ACC112 (cell line): ENCODE results near the gene ZDHHC16.

Source experiments
- H2AFZ ChIP-seq: fragments of 200-600 bp; sonication (generic); one replicate; pipeline ENCODE4 v1.6.0; 2017; ENCODE audit warnings: antibody characterized with exemption, low read length; ENCODE audit not compliant: unreplicated experiment
- H3K27ac ChIP-seq: fragments of 200-600 bp; sonication (generic); 2 replicates; pipeline ENCODE4 v1.5.1; 2014; ENCODE audit warnings: low read depth, mild to moderate bottlenecking, antibody characterized with exemption, low read length, moderate library complexity
- H3K27me3 ChIP-seq: fragments of 200-600 bp; sonication (generic); 2 replicates; pipeline ENCODE4 v1.6.1; 2014; ENCODE audit warnings: mild to moderate bottlenecking, antibody characterized with exemption, low read length, moderate library complexity, mixed read lengths; ENCODE audit not compliant: insufficient read depth
- H3K36me3 ChIP-seq: fragments of 200-600 bp; sonication (generic); 2 replicates; pipeline ENCODE4 v1.6.1; 2016; ENCODE audit warnings: mild to moderate bottlenecking, antibody characterized with exemption, low read length, moderate library complexity, mixed read lengths; ENCODE audit not compliant: insufficient read depth
- H3K4me1 ChIP-seq: fragments of 200-600 bp; sonication (generic); one replicate; pipeline ENCODE4 v1.6.1; 2016; ENCODE audit warnings: low read length, mixed read lengths; ENCODE audit not compliant: insufficient read depth, unreplicated experiment, control insufficient read depth
- H3K4me3 ChIP-seq: fragments of 200-600 bp; sonication (generic); 2 replicates; pipeline ENCODE4 v1.5.1; 2014; ENCODE audit warnings: mild to moderate bottlenecking, low read depth, low read length
- H3K79me2 ChIP-seq: fragments of 200-600 bp; sonication (generic); one replicate; pipeline ENCODE4 v1.6.0; 2016; ENCODE audit warnings: low read length; ENCODE audit not compliant: control insufficient read depth, unreplicated experiment, insufficient read depth

ZDHHC16 gene

DNA sequence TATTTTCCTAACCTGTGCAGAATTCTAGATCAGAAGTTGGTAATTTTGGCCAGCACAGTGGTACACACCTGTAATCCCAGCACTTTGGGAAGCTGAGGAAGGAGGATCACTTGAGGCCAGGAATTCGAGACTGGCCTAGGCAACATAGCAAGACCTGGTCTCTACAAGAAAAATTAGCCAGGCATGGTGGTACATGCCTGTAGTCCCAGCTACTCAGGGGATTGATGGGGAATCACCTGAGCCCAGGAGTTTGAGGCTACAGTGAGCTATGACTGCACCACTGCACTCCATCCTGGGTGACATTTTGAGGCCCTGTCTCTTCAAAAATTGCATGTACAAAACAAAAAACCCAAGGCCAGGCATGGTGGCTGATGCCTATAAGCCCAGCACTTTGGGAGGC, 11.4 kb upstream of the ZDHHC16 start:
- Histone ChIP-seq H2AFZ (no peak overlapping the region), H3K27ac (peak overlapping the region; percentile 34; the same call in 1 of the 2 replicates), H3K79me2 (peaks cover 20% of the 10 kb centered on the region), H3K4me3 (no peak overlapping the region), H3K27me3 (no peaks in the 10 kb centered on the region), H3K36me3 (peaks cover 32% of the 10 kb centered on the region), H3K4me1 (peaks cover 5% of the 10 kb centered on the region)

DNA sequence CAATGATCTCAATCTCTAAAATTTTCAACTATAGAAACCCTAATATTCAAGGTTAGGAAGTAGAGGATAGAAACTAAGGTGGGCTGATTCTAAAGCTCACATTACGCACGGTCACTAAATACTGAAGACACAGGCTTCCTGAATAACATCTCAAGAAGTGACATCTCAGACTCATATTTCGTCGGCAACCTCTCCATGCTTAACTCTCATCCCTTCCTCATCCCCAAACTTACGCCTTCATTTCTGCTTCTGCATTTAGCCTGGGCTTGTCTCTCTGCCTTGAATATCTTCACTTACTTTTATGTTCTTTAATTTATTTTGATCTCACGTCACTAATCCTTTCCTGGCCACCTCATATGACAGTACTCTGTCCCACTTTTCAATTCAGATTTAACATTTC, 10.8 kb upstream of the ZDHHC16 start:
- peaks cover 30% of the 10 kb centered on the region for H3K36me3 ChIP-seq
- H2AFZ ChIP-seq, result no peak overlapping the region
- peaks cover 3% of the 10 kb centered on the region for H3K4me1 ChIP-seq
- no peak overlapping the region for H3K4me3 ChIP-seq
- peaks cover 13% of the 10 kb centered on the region for H3K79me2 ChIP-seq
- H3K27ac ChIP-seq, result no peak overlapping the region
- no peaks in the 10 kb centered on the region for H3K27me3 ChIP-seq

DNA sequence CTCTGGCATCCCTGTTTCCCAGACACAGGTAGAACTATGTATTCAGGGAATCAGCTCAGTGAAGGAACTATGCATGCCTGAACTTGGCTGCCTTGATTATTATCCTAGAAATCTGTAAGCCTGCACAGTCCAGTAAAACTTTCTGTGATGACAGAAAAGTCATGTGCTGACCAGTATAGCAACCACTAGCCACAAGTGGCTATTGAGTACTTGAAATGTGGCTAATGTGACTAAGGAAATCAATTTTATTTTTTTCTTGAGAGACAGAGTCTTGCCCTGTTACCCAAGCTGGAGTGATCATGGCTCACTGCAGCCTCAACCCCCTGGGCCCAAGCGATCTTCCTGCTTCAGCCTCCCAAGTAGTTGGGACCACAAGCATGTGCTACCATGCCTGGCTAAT, 3.7 kb upstream of the ZDHHC16 start:
- Histone ChIP-seq H3K4me1 (peaks cover 11% of the 10 kb centered on the region), H3K27me3 (no peaks in the 10 kb centered on the region), H2AFZ (no peak overlapping the region), H3K4me3 (no peak overlapping the region), H3K27ac (no peak overlapping the region), H3K36me3 (no peaks in the 10 kb centered on the region), H3K79me2 (peaks cover 28% of the 10 kb centered on the region)

DNA sequence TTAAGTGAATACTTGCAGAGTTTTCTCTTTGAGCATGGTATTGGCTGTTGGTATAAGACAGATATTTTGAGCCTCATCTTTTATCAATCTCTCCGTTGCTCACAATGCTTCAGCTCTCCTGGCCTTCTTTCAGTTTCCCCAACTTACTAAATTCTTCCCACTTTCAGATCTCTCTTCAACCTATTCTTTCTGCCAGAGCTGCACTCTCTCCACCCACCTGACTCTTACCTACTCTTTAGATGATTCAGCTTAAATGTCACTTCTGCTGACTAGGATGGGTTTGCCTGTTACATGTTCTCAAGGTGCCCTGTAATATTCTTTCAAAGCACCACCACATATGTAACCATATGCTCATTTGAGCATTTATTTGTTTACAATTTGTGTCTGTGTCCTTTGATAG, 1.8 kb upstream of the ZDHHC16 start:
- H3K79me2 ChIP-seq, result peaks cover 46% of the 10 kb centered on the region
- no peak overlapping the region for H3K27ac ChIP-seq
- peak overlapping the region; percentile 92; the same call in 1 of the 2 replicates for H3K4me3 ChIP-seq

DNA sequence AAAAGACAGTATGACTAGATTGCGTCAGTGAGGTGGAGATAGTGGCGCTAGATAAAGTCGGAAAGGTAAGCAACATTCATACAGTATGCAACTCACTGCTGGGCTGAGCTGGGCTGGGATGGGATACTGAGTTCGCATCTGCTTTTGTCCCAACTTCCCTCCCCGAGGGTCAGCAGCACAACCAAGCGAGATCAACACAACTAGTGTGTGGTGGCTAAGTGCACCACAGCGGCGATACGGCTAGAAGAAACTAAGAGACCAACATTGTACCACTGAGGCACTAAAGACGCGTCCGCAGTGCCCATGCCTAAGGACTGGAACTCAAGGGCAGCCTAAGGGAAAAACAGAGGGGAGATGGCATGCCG, 636 bp upstream of the ZDHHC16 start:
- Histone ChIP-seq H3K27ac (no peak overlapping the region), H2AFZ (peak overlapping the region; percentile 71), H3K4me3 (peak overlapping the region; percentile 92), H3K27me3 (no peaks in the 10 kb centered on the region), H3K4me1 (peaks cover 15% of the 10 kb centered on the region), H3K36me3 (no peaks in the 10 kb centered on the region), H3K79me2 (peaks cover 53% of the 10 kb centered on the region)

More for the DNA sequence above, 1.8 kb upstream of the ZDHHC16 start:
- H3K36me3 ChIP-seq, result no peaks in the 10 kb centered on the region
- no peaks in the 10 kb centered on the region for H3K27me3 ChIP-seq
- H3K4me1 ChIP-seq, result peaks cover 15% of the 10 kb centered on the region
- H2AFZ ChIP-seq, result no peak overlapping the region

DNA sequence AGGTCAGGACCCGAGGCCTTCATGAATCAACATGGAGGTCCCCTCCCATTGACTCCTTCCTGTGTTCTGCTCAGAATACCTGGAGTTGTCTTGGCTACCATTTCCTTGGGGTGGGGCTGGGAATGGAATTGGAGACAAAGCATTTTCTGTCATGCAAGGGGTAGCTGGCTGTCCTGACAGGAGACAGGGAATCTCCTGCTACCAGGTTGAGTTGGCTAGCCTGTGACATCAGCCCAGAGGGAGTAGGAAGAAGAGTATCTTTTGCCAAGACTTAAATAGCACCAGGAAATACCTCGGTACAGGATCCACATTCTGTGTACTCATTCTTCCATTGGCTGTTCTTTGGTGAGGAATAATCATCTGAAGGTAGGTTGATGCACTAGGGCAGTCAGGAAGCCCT, 4.9 kb downstream of the ZDHHC16 start:
- no peak overlapping the region for H3K27ac ChIP-seq
- H3K79me2 ChIP-seq, result peaks cover 67% of the 10 kb centered on the region
- H2AFZ ChIP-seq, result no peak overlapping the region
- no peak overlapping the region for H3K4me3 ChIP-seq
- H3K27me3 ChIP-seq, result no peaks in the 10 kb centered on the region
- H3K36me3 ChIP-seq, result peaks cover 9% of the 10 kb centered on the region; the same call in 1 of the 2 replicates
- H3K4me1 ChIP-seq, result peaks cover 16% of the 10 kb centered on the region

DNA sequence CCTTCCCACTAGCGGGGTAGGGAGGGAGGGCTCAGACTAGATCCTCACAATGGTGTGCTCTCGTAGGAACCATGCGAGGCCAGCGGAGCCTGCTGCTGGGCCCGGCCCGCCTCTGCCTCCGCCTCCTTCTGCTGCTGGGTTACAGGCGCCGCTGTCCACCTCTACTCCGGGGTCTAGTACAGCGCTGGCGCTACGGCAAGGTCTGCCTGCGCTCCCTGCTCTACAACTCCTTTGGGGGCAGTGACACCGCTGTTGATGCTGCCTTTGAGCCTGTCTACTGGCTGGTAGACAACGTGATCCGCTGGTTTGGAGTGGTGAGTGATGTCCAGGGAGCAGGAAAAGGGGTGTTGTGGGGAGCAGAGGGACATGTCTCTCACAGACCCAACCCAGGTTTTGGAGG, 5.6 kb downstream of the ZDHHC16 start:
- Histone ChIP-seq H2AFZ (no peak overlapping the region), H3K36me3 (peaks cover 9% of the 10 kb centered on the region; the same call in 1 of the 2 replicates), H3K79me2 (peaks cover 64% of the 10 kb centered on the region), H3K27me3 (no peaks in the 10 kb centered on the region), H3K4me3 (no peak overlapping the region), H3K4me1 (peaks cover 16% of the 10 kb centered on the region), H3K27ac (no peak overlapping the region)

DNA sequence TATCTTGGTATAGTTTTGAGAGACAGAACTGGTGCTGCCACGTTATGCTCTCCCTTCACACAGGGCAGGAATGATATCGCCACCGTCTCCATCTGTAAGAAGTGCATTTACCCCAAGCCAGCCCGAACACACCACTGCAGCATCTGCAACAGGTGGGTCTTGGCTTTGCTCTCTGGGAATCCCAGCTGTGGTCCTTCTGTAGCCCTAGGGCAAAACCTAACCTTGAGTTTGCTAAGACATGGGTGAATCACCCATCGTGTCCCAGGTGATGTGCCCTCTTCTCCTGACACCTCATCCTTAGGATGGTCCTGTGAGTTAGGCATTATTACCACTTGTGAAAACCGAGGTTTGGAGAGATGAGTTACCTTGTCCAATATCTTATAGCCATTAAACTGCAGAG, 6.4 kb downstream of the ZDHHC16 start:
- Histone ChIP-seq H3K79me2 (peaks cover 56% of the 10 kb centered on the region), H3K27me3 (no peaks in the 10 kb centered on the region), H3K4me1 (peaks cover 12% of the 10 kb centered on the region), H3K4me3 (no peak overlapping the region), H3K36me3 (peaks cover 12% of the 10 kb centered on the region; the same call in 1 of the 2 replicates), H3K27ac (no peak overlapping the region), H2AFZ (no peak overlapping the region)

DNA sequence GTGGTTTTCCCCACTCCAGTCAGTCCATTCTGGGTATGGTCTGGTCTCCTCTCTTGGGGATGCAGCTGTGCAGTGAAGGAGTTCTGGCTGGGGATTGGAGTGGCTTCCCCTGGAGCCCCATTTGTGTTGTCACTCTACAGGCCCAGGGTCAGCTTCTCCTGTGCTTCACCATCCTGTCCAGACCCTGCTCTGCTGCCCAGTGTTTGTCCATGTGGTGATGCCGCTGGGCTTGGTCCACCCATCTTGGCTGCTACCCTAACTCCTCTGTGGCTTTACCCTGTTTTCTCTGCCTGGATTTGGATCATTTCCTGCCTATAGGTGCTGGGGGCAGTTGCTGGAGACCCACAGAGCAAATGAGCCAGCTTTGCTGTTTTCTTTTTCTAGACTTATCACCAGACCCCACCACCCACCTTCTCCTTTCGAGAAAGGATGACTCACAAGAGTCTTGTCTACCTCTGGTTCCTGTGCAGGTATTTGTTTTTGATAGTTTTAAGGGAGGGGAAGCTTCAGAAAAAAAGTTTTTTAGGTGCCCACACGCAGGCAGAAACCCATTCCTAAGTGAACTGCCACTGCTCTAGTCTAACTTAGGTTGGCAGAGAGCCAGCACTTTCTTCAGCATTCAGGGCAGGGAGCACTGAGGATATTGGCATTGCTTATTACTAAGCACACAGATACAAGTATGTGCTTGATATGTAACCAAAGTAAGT, 8.5 kb downstream of the ZDHHC16 start:
- Histone ChIP-seq H3K27ac (no peak overlapping the region; the same call in 1 of the 2 replicates), H3K36me3 (peaks cover 22% of the 10 kb centered on the region; the same call in 1 of the 2 replicates), H3K4me3 (no peak overlapping the region), H3K79me2 (peaks cover 36% of the 10 kb centered on the region), H3K27me3 (no peaks in the 10 kb centered on the region), H2AFZ (no peak overlapping the region), H3K4me1 (peaks cover 10% of the 10 kb centered on the region)

DNA sequence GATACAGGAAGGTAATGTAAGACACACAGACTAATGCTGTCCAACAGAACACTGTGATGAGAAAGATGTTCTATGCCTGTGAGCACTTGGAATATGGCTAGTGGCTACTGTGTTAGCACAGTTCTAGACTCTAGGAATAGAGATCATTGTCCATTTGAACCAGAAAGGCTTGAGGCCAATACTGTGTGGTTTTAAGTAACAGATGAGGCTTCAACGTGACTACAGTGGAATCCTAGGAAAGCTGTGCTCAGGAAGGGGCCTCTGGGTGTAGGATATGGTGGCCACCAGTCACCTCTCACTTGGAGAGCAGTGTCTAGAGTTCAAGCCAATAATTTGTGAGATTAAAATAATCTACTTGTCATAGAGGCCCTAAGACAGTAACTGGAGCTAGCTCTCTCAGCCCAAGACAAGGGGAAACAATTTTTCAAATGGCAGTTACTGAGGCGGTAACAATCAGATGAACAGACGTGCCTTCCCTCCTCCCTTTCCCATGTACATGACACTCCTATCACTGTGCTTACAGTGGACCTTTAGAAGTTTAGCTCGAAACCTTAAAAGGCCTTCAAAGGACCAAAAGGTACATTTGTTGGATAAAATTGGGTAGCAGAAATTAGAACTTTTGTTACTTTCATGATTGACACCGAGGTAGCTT, 10.2 kb downstream of the ZDHHC16 start:
- Histone ChIP-seq H3K27ac (no peak overlapping the region), H3K4me1 (peaks cover 10% of the 10 kb centered on the region), H2AFZ (no peak overlapping the region), H3K79me2 (peaks cover 24% of the 10 kb centered on the region), H3K27me3 (no peaks in the 10 kb centered on the region), H3K36me3 (peaks cover 30% of the 10 kb centered on the region; the same call in 1 of the 2 replicates), H3K4me3 (no peak overlapping the region)

DNA sequence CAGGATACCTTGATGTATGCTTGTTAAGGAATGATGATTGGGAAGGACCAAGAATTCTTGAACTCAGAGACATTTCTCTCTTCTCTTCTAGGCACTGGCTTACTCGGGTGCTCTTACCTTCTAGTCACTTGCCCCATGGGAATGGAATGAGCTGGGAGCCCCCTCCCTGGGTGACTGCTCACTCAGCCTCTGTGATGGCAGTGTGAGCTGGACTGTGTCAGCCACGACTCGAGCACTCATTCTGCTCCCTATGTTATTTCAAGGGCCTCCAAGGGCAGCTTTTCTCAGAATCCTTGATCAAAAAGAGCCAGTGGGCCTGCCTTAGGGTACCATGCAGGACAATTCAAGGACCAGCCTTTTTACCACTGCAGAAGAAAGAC, 10.7 kb downstream of the ZDHHC16 start:
- Histone ChIP-seq H3K27me3 (no peaks in the 10 kb centered on the region), H3K27ac (0 out of 2 replicates have a peak overlapping the region, but pooled peaks have one; percentile 6), H3K4me3 (no peak overlapping the region), H3K4me1 (peaks cover 10% of the 10 kb centered on the region), H3K79me2 (peaks cover 20% of the 10 kb centered on the region), H3K36me3 (peaks cover 30% of the 10 kb centered on the region; the same call in 1 of the 2 replicates), H2AFZ (no peak overlapping the region)
